ENCODE data around the gene FLAD1.
A peak's percentile ranks its signal among the peaks of the same experiment; 100 is the strongest.

FLAD1 gene

GRCh38 chr1:154963643-154964042 is 19.5 kb upstream of the FLAD1 start:
- H3K4me3 ChIP-seq (ENCODE audit: low read depth, low read length): no peak overlapping the region
- TF ChIP-seq CTCF (IDR thresholded peaks at IDR 0.05; ENCODE audit: low read depth, low read length, missing control alignments): no peak

GRCh38 chr1:154964359-154964758 is 18.8 kb upstream of the FLAD1 start:
- no peak for DNase-seq (ENCODE audit: low read depth)
- TF ChIP-seq CTCF (IDR thresholded peaks at IDR 0.05; ENCODE audit: low read depth, low read length, missing control alignments): no peak
- H3K4me3 ChIP-seq (ENCODE audit: low read depth, low read length): no peak overlapping the region

More at GRCh38 chr1:154963643-154964042, 19.5 kb upstream of the FLAD1 start:
- DNase-seq (ENCODE audit: low read depth): no peak

DNA sequence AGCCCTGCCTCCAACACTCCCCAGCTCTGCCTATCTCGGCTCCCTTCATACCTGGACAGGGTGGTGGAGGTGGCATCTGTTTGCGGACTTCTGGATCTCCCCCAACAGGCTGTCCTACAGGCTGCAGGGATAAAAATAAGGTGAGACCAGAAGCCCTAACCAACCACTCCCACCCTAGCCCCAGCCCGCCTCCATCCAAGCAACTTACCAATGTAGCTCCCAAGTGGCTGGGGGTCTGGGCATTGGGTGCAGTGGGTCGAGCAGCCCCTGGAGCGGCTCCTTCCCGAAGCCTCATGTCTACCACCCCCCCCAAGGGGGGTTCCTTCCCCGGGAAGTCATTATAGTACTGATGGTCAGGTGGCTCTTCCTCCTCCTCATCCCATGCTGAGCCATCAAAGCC is 17.0 kb upstream of the FLAD1 start:
- DNase-seq (ENCODE audit: low read depth): no peak
- no peak overlapping the region for H3K4me3 ChIP-seq (ENCODE audit: low read depth, low read length)
- TF ChIP-seq CTCF (IDR thresholded peaks at IDR 0.05; ENCODE audit: low read depth, low read length, missing control alignments): no peak

- no peak for DNase-seq (ENCODE audit: low read depth)
- no peak overlapping the region for H3K4me3 ChIP-seq (ENCODE audit: low read depth, low read length)
- TF ChIP-seq CTCF (IDR thresholded peaks at IDR 0.05; ENCODE audit: low read depth, low read length, missing control alignments): no peak
Observed at GRCh38 chr1:154967331-154967950, 15.7 kb upstream of the FLAD1 start.

DNA sequence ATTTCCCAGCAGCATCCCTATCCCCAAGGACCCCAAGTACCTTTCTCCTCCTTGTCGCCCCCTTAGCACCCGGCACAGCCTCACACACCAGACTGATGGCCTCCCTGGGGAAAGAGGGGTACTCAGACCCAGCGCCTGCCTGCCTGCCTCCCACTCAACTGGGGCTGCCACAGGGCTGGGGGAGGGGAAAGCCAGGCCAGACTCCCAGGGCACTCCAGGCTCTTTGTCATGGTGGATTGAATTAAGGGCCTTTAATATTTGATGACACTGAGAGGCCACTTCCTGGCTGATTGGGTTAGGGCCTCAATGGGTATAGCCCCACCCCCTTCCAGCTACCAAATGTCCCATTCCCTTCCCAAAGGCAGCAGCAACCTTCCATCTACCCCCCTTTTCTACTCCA is 14.4 kb upstream of the FLAD1 start:
- no peak overlapping the region for H3K4me3 ChIP-seq (ENCODE audit: low read depth, low read length)
- no peak for TF ChIP-seq CTCF (IDR thresholded peaks at IDR 0.05; ENCODE audit: low read depth, low read length, missing control alignments)
- no peak for DNase-seq (ENCODE audit: low read depth)

DNA sequence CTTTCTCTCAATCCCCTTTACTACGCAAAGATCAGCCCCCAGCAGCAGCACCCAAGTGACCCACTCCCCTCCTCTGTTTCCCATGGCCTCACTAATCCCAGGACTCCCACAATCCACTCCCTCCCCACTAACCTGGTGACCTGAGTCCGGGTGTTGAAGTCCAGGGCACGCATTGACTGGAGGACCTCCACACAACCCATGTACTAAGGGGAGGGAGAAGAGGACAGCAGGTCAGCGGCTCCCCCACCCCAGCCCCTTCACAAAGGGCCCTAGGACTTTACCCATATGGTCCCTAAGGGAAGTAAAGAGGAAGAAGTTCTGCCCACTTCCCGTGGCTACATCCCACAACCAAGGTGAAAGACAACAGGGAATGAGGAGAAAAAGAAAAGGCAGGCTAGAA is 13.9 kb upstream of the FLAD1 start:
- TF ChIP-seq CTCF (IDR thresholded peaks at IDR 0.05; ENCODE audit: low read depth, low read length, missing control alignments): no peak
- no peak for DNase-seq (ENCODE audit: low read depth)
- H3K4me3 ChIP-seq (ENCODE audit: low read depth, low read length): no peak overlapping the region; the same call in 1 of the 2 replicates

DNA sequence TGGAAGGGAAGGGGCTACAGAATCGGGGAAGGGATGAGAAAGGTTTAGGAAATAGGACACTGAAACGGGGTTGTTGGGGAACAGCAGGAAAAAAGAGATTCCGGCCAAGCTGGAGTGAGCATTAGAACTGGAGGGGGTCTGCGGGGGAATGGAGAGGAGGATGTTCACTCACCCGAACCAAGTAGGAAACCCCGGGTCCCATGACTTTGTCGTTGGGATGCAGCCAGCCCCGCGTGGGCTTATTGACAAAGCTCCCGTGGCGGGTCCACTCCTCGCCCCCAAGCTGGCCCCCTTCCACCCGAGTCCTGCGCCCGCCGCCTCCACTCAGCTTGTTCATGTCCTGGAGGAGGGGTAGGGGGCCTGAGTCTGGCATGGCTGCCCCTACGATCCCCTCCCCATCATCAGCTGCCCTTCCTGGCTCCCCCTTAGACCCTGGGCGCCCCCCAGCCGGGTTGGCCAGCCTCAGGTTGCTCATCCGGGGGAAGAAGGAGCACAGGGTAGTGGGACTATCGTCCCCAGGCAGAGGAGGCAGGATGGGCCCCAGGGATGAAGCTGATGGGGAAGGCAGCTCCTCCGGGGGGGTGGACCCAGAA is 13.2 kb upstream of the FLAD1 start:
- no peak for TF ChIP-seq CTCF (IDR thresholded peaks at IDR 0.05; ENCODE audit: low read depth, low read length, missing control alignments)
- no peak for DNase-seq (ENCODE audit: low read depth)
- H3K4me3 ChIP-seq (ENCODE audit: low read depth, low read length): peak overlapping the region; percentile 13; the same call in 1 of the 2 replicates
